Measurements from ENCODE around the gene FAM20A. TPM values are rescaled to one million over a fixed set of nuclear protein-coding genes. Genes with fewer than 3 reads are reported as not detected.

The FAM20A gene
- total and polyA plus RNA-seq, 11 donors, result 2.6 to 37.9 (median 8.8) TPM

- no peaks in the 10 kb centered on the region for H3K36me3 ChIP-seq
- no peaks in the 10 kb centered on the region for H3K9me3 ChIP-seq
- H3K4me1 ChIP-seq, result peaks cover 0 to 37% (median 16%) of the 10 kb centered on the region in 12 donors
- no peak for ATAC-seq
- no peak overlapping the region for H3K27ac ChIP-seq
- 86 to 90% (median 88%) methylated on average over 3 of the region's 3 CpGs for WGBS, 4 donors
- intact Hi-C loops (cut with DNase I), result no loop called here
- TF ChIP-seq, protein P1, sequence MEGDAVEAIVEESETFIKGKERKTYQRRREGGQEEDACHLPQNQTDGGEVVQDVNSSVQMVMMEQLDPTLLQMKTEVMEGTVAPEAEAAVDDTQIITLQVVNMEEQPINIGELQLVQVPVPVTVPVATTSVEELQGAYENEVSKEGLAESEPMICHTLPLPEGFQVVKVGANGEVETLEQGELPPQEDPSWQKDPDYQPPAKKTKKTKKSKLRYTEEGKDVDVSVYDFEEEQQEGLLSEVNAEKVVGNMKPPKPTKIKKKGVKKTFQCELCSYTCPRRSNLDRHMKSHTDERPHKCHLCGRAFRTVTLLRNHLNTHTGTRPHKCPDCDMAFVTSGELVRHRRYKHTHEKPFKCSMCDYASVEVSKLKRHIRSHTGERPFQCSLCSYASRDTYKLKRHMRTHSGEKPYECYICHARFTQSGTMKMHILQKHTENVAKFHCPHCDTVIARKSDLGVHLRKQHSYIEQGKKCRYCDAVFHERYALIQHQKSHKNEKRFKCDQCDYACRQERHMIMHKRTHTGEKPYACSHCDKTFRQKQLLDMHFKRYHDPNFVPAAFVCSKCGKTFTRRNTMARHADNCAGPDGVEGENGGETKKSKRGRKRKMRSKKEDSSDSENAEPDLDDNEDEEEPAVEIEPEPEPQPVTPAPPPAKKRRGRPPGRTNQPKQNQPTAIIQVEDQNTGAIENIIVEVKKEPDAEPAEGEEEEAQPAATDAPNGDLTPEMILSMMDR (IDR thresholded peaks at IDR 0.05), result no peak
- TF ChIP-seq POLR2A (IDR thresholded peaks at IDR 0.05), result no peak
- no peak overlapping the region for H3K4me3 ChIP-seq
- DNase-seq, result no peak
- no peaks in the 10 kb centered on the region for H3K27me3 ChIP-seq
Measured at GRCh38 chr17:68507576-68507975, 93.6 kb downstream of the FAM20A start.

DNA sequence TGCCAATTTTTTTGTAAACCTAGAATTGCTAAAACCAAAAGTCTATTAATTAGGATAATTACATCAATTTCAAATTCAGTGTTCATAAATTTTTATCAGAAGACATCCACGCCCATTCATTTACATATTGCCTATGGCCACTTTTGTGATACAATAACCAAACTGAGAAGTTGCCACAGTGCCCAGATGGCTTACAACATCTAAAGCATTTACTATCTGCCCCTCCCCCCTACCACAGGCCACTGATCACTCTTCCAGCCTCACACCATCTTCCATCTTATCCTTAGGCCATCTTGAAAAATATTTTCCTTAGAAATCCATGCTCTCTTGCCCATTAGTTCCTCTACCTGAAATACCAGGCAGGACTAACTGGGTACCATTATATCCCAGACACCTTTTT is 95.2 kb downstream of the FAM20A start:
- Histone ChIP-seq H3K9me3 (no peaks in the 10 kb centered on the region), H3K27ac (no peak overlapping the region), H3K4me3 (no peak overlapping the region), H3K4me1 (peaks cover 0 to 32% (median 10%) of the 10 kb centered on the region in 12 donors), H3K27me3 (no peaks in the 10 kb centered on the region), H3K36me3 (no peaks in the 10 kb centered on the region)
- intact Hi-C loops (cut with DNase I), result no loop called here
- no peak for TF ChIP-seq POLR2A (IDR thresholded peaks at IDR 0.05)
- TF ChIP-seq, protein P1 (IDR thresholded peaks at IDR 0.05), result no peak
- ATAC-seq (no peak), DNase-seq (no peak)
- whole genome bisulfite sequencing, 4 donors, result 93 to 95% (median 94%) methylated on average over 1 of the region's 1 CpG

- no peaks in the 10 kb centered on the region for H3K36me3 ChIP-seq
- ATAC-seq (no peak), DNase-seq (no peak)
- no peaks in the 10 kb centered on the region for H3K27me3 ChIP-seq
- no peak overlapping the region for H3K27ac ChIP-seq
- H3K9me3 ChIP-seq, result no peaks in the 10 kb centered on the region
- 73 to 81% (median 77%) methylated on average over 3 of the region's 3 CpGs for WGBS, 4 donors
- TF ChIP-seq, protein P1 (IDR thresholded peaks at IDR 0.05), result no peak
- no peak for TF ChIP-seq POLR2A (IDR thresholded peaks at IDR 0.05)
- H3K4me3 ChIP-seq, result no peak overlapping the region
- intact Hi-C loops (cut with DNase I), result no loop called here
- peaks cover 0 to 21% (median 12%) of the 10 kb centered on the region in 12 donors for H3K4me1 ChIP-seq
Measured at GRCh38 chr17:68501074-68501473, 100.1 kb downstream of the FAM20A start.

GRCh38 chr17:68499587-68499986 is 101.6 kb downstream of the FAM20A start:
- WGBS, 4 donors, result 93 to 97% (median 96%) methylated on average over 5 of the region's 5 CpGs

More at GRCh38 chr17:68499587-68499986, 101.6 kb downstream of the FAM20A start:
- peaks cover 0 to 21% (median 12%) of the 10 kb centered on the region in 12 donors for H3K4me1 ChIP-seq
- no peaks in the 10 kb centered on the region for H3K9me3 ChIP-seq
- H3K36me3 ChIP-seq, result no peaks in the 10 kb centered on the region
- ATAC-seq (no peak), DNase-seq (no peak)
- H3K27ac ChIP-seq, result peak overlapping the region in 1 of 12 donors; percentile 73
- intact Hi-C loops (cut with DNase I), result no loop called here
- no peaks in the 10 kb centered on the region for H3K27me3 ChIP-seq
- H3K4me3 ChIP-seq, result no peak overlapping the region
- TF ChIP-seq, protein P1 (IDR thresholded peaks at IDR 0.05), result no peak
- no peak for TF ChIP-seq POLR2A (IDR thresholded peaks at IDR 0.05)

Data from heart left ventricle (tissue), 16 donors.